Activated T-cell treated with anti-CD3 and anti-CD28 coated beads, Interleukin-2, amount 50 U/mL, for 48 hours (primary cell): ENCODE measurements around the gene TRIM40.
A peak's percentile ranks its signal among the peaks of the same experiment; 100 is the strongest.

Experiments
- DNase-seq, 2 experiments: peaks; one replicate each; pipeline ENCODE4 v3.0.0-alpha.2; 2020

Gene TRIM40

GRCh38 chr6:30149858-30150550, 14.1 kb downstream of the TRIM40 start:
- no peak for DNase-seq

GRCh38 chr6:30150671-30151395, 14.9 kb downstream of the TRIM40 start:
- no peak for DNase-seq

GRCh38 chr6:30151580-30151979, 15.6 kb downstream of the TRIM40 start:
- no peak for DNase-seq

GRCh38 chr6:30152016-30152673, 16.2 kb downstream of the TRIM40 start:
- no peak for DNase-seq

GRCh38 chr6:30152910-30153610, 17.1 kb downstream of the TRIM40 start:
- DNase-seq = no peak

GRCh38 chr6:30154061-30154460, 18.1 kb downstream of the TRIM40 start:
- DNase-seq = no peak

GRCh38 chr6:30154709-30155519, 19.0 kb downstream of the TRIM40 start:
- no peak for DNase-seq

GRCh38 chr6:30155520-30156261, 19.8 kb downstream of the TRIM40 start:
- no peak for DNase-seq

GRCh38 chr6:30156262-30156599, 20.3 kb downstream of the TRIM40 start:
- no peak for DNase-seq

- DNase-seq = no peak
Observed at GRCh38 chr6:30156774-30157173, 20.8 kb downstream of the TRIM40 start.

GRCh38 chr6:30157581-30157980, 21.6 kb downstream of the TRIM40 start:
- DNase-seq = no peak

GRCh38 chr6:30157999-30158398, 22.1 kb downstream of the TRIM40 start:
- DNase-seq = no peak

- DNase-seq = no peak
Observed at GRCh38 chr6:30158475-30159040, 22.6 kb downstream of the TRIM40 start.

GRCh38 chr6:30160008-30160784, 24.3 kb downstream of the TRIM40 start:
- no peak for DNase-seq

GRCh38 chr6:30160785-30161531, 25.0 kb downstream of the TRIM40 start, which contains the start of gene TRIM10:
TSS of gene TRIM10 (minus strand) at chr6:30161211. CDS start at chr6:30160858, 353 bp downstream.
- DNase-seq = no peak

- no peak for DNase-seq
Observed at GRCh38 chr6:30162265-30163089, 26.5 kb downstream of the TRIM40 start.

- DNase-seq = peak; percentile 73 to 78
Observed at GRCh38 chr6:30163090-30163917, 27.4 kb downstream of the TRIM40 start, which contains the start of gene TRIM15. TSS of gene TRIM15 (plus strand) at chr6:30163546. CDS start at chr6:30163685, 139 bp downstream.
